HG02763 (cell line): ENCODE results near the gene RASSF3.

ENCODE experiments used
- ATAC-seq: cut with Tn5 transposase; IDR thresholded peaks from one replicate; pipeline ENCODE4 v1.9.1; 2021; ENCODE audit warnings: mild to moderate bottlenecking, moderate library complexity; ENCODE audit not compliant: unreplicated experiment

Gene RASSF3

DNA sequence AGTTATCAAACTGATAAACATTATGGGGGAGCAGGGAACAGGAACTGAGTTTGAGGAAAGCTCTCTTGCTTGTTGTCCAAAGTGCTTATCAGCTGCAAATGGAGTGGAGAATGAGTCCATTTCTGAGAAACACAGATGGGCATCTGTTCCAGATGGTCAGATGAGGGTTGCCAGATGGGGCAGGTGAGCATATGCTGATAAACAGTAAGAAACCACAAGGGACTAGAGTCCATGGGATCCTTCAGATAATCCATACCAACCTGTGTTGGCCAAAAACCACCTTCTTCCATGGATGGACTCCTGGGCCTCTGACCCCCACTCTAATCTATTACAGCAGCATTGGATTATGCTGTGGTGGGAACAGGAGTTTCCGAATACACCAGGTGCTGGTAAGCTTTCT is 110.6 kb downstream of the RASSF3 start:
- ATAC-seq: no peak

GRCh38 chr12:64722835-64723234 is 112.5 kb downstream of the RASSF3 start:
- no peak for ATAC-seq

DNA sequence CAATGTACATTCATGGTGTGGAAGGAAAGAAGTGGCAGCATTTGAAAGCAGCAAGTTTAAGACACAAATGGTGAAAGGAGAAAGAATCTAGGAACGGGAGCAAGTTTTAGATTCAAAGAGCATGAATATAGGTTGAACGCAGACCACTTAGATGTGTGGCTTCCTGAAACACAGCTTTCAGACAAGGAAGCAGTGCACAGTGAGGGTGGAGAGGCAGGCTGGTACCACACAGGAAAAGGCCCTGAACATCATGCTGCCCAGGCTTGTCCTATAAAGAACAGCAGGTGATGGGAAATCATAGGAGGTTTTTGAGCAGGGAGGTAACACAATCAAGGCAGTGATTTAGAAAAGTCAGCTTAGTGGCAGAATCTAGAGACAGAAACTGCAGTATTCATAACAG is 113.3 kb downstream of the RASSF3 start:
- no peak for ATAC-seq

- no peak for ATAC-seq
These were observed 114.0 kb downstream of the RASSF3 start for GRCh38 chr12:64724201-64724745.

DNA sequence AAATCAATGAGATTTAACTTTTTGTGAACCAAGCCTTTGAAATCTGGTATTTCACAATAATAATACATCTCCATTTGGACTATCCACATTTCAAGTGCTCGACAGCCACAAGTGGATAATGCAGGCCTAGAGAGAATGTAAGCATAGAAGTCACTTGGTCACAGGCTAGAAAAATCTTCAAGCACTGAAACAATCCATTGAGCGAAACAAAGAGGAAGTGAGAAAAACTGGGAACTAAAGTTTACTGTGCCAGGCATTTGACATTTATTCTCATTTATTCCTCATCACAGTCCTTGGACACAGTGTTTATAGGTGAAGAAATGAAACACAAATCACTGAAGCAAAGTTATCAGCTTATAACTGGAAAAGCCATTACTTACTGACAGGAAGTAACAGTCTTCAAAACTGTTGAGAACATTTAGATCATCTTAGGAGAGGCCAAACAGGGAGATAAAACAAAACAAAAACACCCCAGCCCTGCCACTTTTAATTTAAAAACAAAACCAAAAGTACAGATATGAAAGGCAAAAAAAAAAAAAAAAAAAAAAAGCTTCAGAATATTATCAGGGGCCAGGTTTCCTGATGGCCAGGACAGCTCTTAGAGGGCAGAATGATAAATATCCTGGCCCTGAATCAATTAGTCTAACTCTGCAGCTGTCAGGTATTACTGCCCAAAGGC is 119.8 kb downstream of the RASSF3 start:
- no peak for ATAC-seq

DNA sequence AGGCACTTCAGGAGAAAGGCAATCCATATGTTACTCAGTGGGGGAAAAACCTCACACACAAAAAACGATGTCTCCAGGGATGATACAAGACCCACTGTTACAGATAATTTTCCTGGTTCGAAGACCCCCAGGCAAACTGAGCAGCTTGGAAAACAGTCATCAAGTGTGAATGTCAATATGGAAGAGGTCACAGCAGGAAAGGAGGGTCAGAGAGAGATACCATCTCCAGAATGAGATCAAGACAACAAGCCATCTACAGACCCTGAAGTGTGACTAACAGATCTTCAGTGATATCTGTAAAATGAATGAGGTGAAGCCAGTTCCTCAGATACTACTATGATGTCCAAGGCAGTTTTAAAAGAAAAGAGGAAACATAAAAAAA is 120.3 kb downstream of the RASSF3 start:
- ATAC-seq: no peak

GRCh38 chr12:64731683-64732082 is 121.4 kb downstream of the RASSF3 start:
- ATAC-seq: no peak

DNA sequence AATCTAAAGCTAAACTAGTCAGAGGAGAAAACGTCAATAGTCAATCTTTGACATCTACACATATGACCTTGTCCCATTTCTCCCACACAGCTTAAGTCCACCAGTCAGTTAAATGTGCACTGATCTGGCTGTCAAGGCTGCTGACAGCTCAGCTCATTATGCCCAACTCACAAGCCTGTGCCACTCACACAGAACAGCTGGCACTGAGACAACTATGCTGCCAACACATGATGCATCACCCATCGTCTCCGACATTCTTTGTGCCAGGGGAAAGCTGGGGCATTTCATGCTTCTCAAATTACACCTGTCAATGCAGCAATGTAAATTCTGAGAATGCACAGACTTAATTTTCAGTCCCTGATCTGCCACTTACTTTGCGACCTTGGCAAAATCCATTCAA is 123.6 kb downstream of the RASSF3 start:
- ATAC-seq: no peak

DNA sequence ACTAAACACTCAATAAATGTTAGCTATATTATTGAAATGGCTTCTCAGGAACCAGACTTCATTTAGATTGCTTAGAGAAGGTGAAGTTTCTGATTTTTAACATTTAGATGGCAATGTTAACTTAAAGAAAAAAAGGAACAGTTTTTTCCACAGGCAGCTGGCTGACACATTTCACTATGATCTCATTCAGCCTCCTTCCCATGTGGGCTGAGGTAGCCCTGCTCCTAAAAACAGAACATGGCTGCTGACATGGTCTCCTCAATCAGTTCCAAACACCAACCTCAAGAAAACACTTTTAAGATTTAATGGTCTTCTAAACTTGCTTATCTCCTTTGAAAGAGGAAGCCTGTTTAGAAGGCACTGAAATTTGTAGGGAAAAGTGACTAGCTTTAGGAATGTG is 125.1 kb downstream of the RASSF3 start:
- ATAC-seq: no peak

GRCh38 chr12:64736771-64737170 is 126.5 kb downstream of the RASSF3 start:
- no peak for ATAC-seq

DNA sequence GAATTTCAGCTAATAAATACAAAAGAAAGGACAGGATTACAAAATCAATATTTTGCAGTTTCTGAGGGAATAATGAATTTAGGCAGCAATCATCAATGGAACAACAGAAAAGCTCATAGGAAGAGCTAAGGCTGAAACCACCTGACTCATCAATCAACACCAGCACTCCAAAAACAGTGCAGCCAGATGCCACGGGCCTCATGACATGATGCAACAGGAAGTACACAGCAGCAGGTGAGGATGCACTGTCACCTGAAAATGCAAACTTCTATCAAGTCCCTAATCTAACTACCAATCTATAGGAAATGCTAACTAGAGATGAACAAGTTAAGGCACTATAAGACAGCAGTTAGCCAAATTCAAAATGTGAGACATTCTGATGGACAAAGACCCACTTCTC is 127.2 kb downstream of the RASSF3 start:
- ATAC-seq: no peak

DNA sequence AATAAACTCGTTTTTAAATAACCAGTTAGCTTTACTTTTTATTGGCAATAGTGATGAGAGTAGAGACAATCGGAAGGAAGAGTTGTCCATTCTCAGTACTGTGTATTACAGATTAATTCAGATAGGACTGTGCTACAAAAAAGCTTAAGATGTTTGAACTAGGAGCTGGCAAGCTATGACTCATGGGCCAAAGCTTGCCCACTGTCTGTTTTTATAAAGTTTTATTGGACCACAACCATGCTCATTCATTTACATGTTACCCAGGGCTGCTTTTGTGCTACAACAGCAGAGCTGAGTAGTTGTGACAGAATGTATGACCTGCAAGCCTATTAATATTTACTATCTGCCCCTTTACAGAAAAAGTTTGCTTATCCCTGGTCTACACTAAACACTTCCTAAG is 129.5 kb downstream of the RASSF3 start:
- no peak for ATAC-seq

DNA sequence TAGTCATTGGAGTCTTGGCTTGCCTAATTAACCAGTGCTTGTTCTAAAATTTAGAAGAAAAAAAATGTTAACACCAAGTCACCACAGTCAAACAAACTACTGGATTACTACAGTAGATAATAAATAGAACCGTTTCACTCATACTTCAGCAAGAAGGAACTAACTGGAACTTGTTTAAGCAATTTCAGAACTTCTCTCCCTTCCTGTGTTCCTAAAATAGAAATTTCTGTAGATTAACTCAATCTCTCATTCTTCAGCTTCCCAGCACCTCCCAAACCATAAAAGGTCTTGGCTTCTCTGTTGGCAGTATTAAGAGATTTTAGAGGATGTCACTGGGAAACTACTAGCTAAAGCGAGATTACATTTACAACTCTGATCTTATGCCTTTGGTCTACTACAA is 130.4 kb downstream of the RASSF3 start:
- no peak for ATAC-seq

DNA sequence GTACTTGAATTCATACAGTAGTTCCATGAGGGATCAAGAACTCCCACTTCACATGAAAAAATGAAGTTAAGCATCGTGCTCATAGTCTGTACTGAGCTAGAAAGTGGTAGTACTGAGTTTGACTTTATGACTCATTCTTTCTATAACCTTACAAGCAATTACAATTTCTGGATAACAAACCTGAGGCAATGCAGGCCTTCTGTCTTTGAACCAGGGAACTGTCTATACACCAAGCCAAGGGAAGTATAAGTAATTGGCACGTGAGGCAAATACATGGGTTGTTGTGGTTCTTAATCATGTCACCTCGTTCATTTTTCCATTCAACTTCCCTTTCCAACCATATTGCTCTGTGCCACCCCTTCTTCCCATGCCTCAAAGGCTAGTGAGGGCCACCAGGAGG is 132.1 kb downstream of the RASSF3 start:
- no peak for ATAC-seq

DNA sequence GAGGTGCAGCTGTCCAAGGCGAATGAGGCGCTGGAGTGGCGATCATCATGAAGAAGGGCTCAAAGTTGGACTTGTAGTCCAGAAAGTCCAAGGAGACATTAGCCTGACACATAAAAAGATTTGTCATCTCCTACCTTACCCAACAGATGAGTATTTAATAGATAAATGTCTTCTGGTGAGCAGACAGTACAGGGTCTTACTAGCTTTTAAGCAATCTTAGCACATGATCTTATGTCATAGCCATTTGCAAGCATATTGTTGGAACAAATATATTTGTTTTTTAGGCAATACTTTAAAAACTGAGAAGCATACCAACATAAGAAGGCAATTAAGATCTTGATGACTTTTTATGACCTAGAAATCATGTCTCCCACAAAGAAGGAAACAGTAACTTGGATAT is 132.9 kb downstream of the RASSF3 start:
- no peak for ATAC-seq

- no peak for ATAC-seq
These were observed 134.3 kb downstream of the RASSF3 start for GRCh38 chr12:64744422-64745258.

DNA sequence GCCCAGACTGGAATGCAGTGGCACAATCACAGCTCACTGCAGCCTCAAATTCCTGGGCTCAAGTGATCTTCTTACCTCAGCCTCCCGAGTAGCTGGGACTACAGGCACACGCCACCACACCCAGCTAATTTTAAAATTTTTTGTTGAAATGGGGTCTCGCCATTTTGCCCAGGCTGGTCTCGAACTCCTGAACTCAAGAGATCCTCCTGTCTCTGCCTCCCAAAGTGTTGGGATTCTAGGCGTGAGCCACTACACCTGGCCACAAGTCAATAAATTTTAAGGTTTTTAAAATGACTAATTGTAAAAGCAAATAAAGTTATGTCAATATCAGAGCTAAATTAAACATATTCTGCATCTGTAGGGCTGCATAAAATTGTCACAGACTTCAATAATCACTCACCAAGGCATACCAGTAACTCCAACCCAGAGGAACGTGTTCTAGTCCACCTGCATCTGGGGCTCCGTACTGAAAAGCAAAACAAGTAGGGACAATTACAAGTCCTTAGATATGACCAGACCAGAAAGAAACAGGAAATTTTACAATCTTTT is 135.0 kb downstream of the RASSF3 start:
- no peak for ATAC-seq

- ATAC-seq: no peak
These were observed 135.7 kb downstream of the RASSF3 start for GRCh38 chr12:64745980-64746379.

DNA sequence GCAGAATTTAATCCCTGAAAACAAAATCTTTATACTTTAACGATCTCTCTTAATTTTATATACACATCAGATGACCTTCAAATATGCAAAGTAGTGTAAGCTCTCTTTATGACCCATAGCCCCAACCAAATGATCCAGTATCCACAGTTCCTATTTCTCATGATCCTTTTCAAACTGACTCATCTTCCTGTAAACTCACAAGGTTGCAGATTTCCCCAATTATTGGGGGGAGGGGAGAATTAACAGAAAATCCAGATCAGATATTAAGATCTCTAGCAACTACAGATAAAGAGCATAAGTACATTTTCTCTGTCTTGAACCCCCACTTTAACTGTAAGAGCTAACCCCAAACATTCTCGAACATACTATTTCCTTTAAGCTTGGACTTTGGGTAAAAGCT is 136.4 kb downstream of the RASSF3 start:
- no peak for ATAC-seq
